ENCODE measurements around the gene PTPRE. TPM values are rescaled to one million over a fixed set of nuclear protein-coding genes. Genes with fewer than 3 reads are reported as not detected.

The PTPRE gene
- total RNA-seq, 5 donors from 2014 or later (not counting 1 experiment from before 2014, with no cell fraction given), result 23.2 to 69.2 (median 32.2) TPM

- ATAC-seq (replicated peaks in 1 of 4) (no peak), DNase-seq (no peak)
- H3K36me3 Mint-ChIP-seq, result no peaks in the 10 kb centered on the region
- no peaks in the 10 kb centered on the region for H3K27me3 Mint-ChIP-seq
- no peak overlapping the region for H3K27ac Mint-ChIP-seq
- peaks cover 0 to 4% of the 10 kb centered on the region in 2 experiments for H3K4me1 ChIP-seq (ENCODE audit: control insufficient read depth in 1 of 2, extremely low read depth in 1 of 2, insufficient read depth in 2 of 2, low read length in 2 of 2)
- 78% methylated on average over 4 of the region's 9 CpGs for WGBS (ENCODE audit: insufficient coverage)
- ChIA-PET POLR2A (no interaction called here), CTCF (interaction anchor here in 1 of 2 donors (0.7 kb wide), 1 partner anchor 17 kb away, joined by 3 read pairs; no protein-coding TSS in a partner anchor)
- no peaks in the 10 kb centered on the region for H3K9me3 ChIP-seq
- peaks cover 0 to 14% of the 10 kb centered on the region in 2 experiments for H3K27me3 ChIP-seq (replicated peaks in 1 of 2; ENCODE audit: control insufficient read depth in 2 of 2, extremely low read depth in 1 of 2, insufficient read depth in 2 of 2, low read length in 1 of 2)
- H3K36me3 ChIP-seq (ENCODE audit: control insufficient read depth in 2 of 2, extremely low read depth in 1 of 2, insufficient read depth in 1 of 2, low read length in 1 of 2), result no peaks in the 10 kb centered on the region
- H3K4me3 Mint-ChIP-seq, result no peak overlapping the region
- no peak overlapping the region for H3K27ac ChIP-seq (ENCODE audit: low read length)
- H3K9me3 Mint-ChIP-seq, result no peaks in the 10 kb centered on the region
- H3K4me3 ChIP-seq (ENCODE audit: control insufficient read depth in 1 of 2, extremely low read depth in 1 of 2, low read length in 1 of 2), result no peak overlapping the region
- H3K4me1 Mint-ChIP-seq, result peaks cover 2 to 9% (median 5%) of the 10 kb centered on the region in 3 donors
Observed at GRCh38 chr10:128031216-128031615, 124.3 kb downstream of the PTPRE start.

- POLR2A ChIA-PET, result no interaction called here
- H3K27ac Mint-ChIP-seq, result no peak overlapping the region
- WGBS (ENCODE audit: insufficient coverage), result 93% methylated on average over 3 of the region's 5 CpGs
- CTCF ChIA-PET, result interaction anchor here in 1 of 2 donors (5.4 kb wide), 1 partner anchor 38 kb away, joined by 89 read pairs; no protein-coding TSS in a partner anchor
- DNase-seq, result no peak
- no peaks in the 10 kb centered on the region for H3K36me3 ChIP-seq (ENCODE audit: control insufficient read depth in 2 of 2, extremely low read depth in 1 of 2, insufficient read depth in 1 of 2, low read length in 1 of 2)
- no peak overlapping the region for H3K4me3 Mint-ChIP-seq
- no peaks in the 10 kb centered on the region for H3K9me3 ChIP-seq
- peaks cover 0 to 4% of the 10 kb centered on the region in 2 experiments for H3K4me1 ChIP-seq (ENCODE audit: control insufficient read depth in 1 of 2, extremely low read depth in 1 of 2, insufficient read depth in 2 of 2, low read length in 2 of 2)
- no peaks in the 10 kb centered on the region for H3K27me3 Mint-ChIP-seq
- H3K4me1 Mint-ChIP-seq, result peaks cover 0 to 5% (median 2%) of the 10 kb centered on the region in 3 donors
- no peak overlapping the region for H3K27ac ChIP-seq (ENCODE audit: low read length)
- H3K9me3 Mint-ChIP-seq, result no peaks in the 10 kb centered on the region
- H3K27me3 ChIP-seq (replicated peaks in 1 of 2; ENCODE audit: control insufficient read depth in 2 of 2, extremely low read depth in 1 of 2, insufficient read depth in 2 of 2, low read length in 1 of 2), result peaks cover 0 to 12% of the 10 kb centered on the region in 2 experiments
- no peaks in the 10 kb centered on the region for H3K36me3 Mint-ChIP-seq
- H3K4me3 ChIP-seq (ENCODE audit: control insufficient read depth in 1 of 2, extremely low read depth in 1 of 2, low read length in 1 of 2), result no peak overlapping the region
- ATAC-seq (replicated peaks in 1 of 4), result no peak
Observed at GRCh38 chr10:128032466-128032865, 125.6 kb downstream of the PTPRE start.

GRCh38 chr10:128035557-128035973 lies 128.7 kb downstream of the PTPRE start:
- Histone ChIP-seq H3K27ac (ENCODE audit: low read length) (no peak overlapping the region), H3K4me1 (ENCODE audit: control insufficient read depth in 1 of 2, extremely low read depth in 1 of 2, insufficient read depth in 2 of 2, low read length in 2 of 2) (peaks cover 0 to 4% of the 10 kb centered on the region in 2 experiments), H3K27me3 (replicated peaks in 1 of 2; ENCODE audit: control insufficient read depth in 2 of 2, extremely low read depth in 1 of 2, insufficient read depth in 2 of 2, low read length in 1 of 2) (no peaks in the 10 kb centered on the region), H3K9me3 (no peaks in the 10 kb centered on the region), H3K4me3 (ENCODE audit: control insufficient read depth in 1 of 2, extremely low read depth in 1 of 2, low read length in 1 of 2) (no peak overlapping the region), H3K36me3 (ENCODE audit: control insufficient read depth in 2 of 2, extremely low read depth in 1 of 2, insufficient read depth in 1 of 2, low read length in 1 of 2) (no peaks in the 10 kb centered on the region)
- no peaks in the 10 kb centered on the region for H3K9me3 Mint-ChIP-seq
- no peak overlapping the region for H3K27ac Mint-ChIP-seq
- 0% methylated on average over 1 of the region's 5 CpGs for WGBS (ENCODE audit: insufficient coverage)
- no peaks in the 10 kb centered on the region for H3K27me3 Mint-ChIP-seq
- ChIA-PET CTCF (interaction anchor here (0.6 to 5.4 kb wide), 20 partner anchors 12 to 115 kb away, joined by 3 to 89 read pairs (median 4); no protein-coding TSS in a partner anchor), POLR2A (interaction anchor here in 1 of 2 donors (1.1 to 1.9 kb wide), 2 partner anchors 12 to 34 kb away, joined by 3 to 10 read pairs; no protein-coding TSS in a partner anchor)
- H3K4me1 Mint-ChIP-seq, result peaks cover 0 to 5% (median 2%) of the 10 kb centered on the region in 3 donors
- no peak overlapping the region for H3K4me3 Mint-ChIP-seq
- peak; percentile 65 to 77 (median 72) for ATAC-seq (replicated peaks in 1 of 4)
- H3K36me3 Mint-ChIP-seq, result no peaks in the 10 kb centered on the region
- DNase-seq, result peak in 30 of 35 experiments; percentile 17 to 78 (median 52)

GRCh38 chr10:128036011-128036615 lies 129.2 kb downstream of the PTPRE start:
- Mint-ChIP-seq H3K9me3 (no peaks in the 10 kb centered on the region), H3K4me1 (peaks cover 0 to 5% (median 2%) of the 10 kb centered on the region in 3 donors), H3K27me3 (no peaks in the 10 kb centered on the region), H3K36me3 (no peaks in the 10 kb centered on the region), H3K4me3 (no peak overlapping the region), H3K27ac (no peak overlapping the region)
- H3K36me3 ChIP-seq (ENCODE audit: control insufficient read depth in 2 of 2, extremely low read depth in 1 of 2, insufficient read depth in 1 of 2, low read length in 1 of 2), result no peaks in the 10 kb centered on the region
- ChIA-PET CTCF (interaction anchor here (0.6 to 5.4 kb wide), 24 partner anchors 9 to 136 kb away, joined by 3 to 89 read pairs (median 4); no protein-coding TSS in a partner anchor), POLR2A (interaction anchor here in 1 of 2 donors (1.9 kb wide), 1 partner anchor 33 kb away, joined by 10 read pairs; no protein-coding TSS in a partner anchor)
- no peak overlapping the region for H3K4me3 ChIP-seq (ENCODE audit: control insufficient read depth in 1 of 2, extremely low read depth in 1 of 2, low read length in 1 of 2)
- no peaks in the 10 kb centered on the region for H3K27me3 ChIP-seq (replicated peaks in 1 of 2; ENCODE audit: control insufficient read depth in 2 of 2, extremely low read depth in 1 of 2, insufficient read depth in 2 of 2, low read length in 1 of 2)
- H3K9me3 ChIP-seq, result no peaks in the 10 kb centered on the region
- peaks cover 0 to 4% of the 10 kb centered on the region in 2 experiments for H3K4me1 ChIP-seq (ENCODE audit: control insufficient read depth in 1 of 2, extremely low read depth in 1 of 2, insufficient read depth in 2 of 2, low read length in 2 of 2)
- no peak for DNase-seq
- ATAC-seq (replicated peaks in 1 of 4), result no peak
- no peak overlapping the region for H3K27ac ChIP-seq (ENCODE audit: low read length)
- 72% methylated on average over 5 of the region's 9 CpGs for WGBS (ENCODE audit: insufficient coverage)

GRCh38 chr10:128036746-128037543 lies 130.0 kb downstream of the PTPRE start:
- Mint-ChIP-seq H3K4me1 (peaks cover 0 to 5% (median 2%) of the 10 kb centered on the region in 3 donors), H3K4me3 (no peak overlapping the region), H3K27ac (no peak overlapping the region), H3K36me3 (no peaks in the 10 kb centered on the region), H3K9me3 (no peaks in the 10 kb centered on the region), H3K27me3 (no peaks in the 10 kb centered on the region)
- Histone ChIP-seq H3K36me3 (ENCODE audit: control insufficient read depth in 2 of 2, extremely low read depth in 1 of 2, insufficient read depth in 1 of 2, low read length in 1 of 2) (no peaks in the 10 kb centered on the region), H3K27ac (ENCODE audit: low read length) (no peak overlapping the region), H3K9me3 (no peaks in the 10 kb centered on the region), H3K4me1 (ENCODE audit: control insufficient read depth in 1 of 2, extremely low read depth in 1 of 2, insufficient read depth in 2 of 2, low read length in 2 of 2) (peaks cover 0 to 6% of the 10 kb centered on the region in 2 experiments), H3K4me3 (ENCODE audit: control insufficient read depth in 1 of 2, extremely low read depth in 1 of 2, low read length in 1 of 2) (no peak overlapping the region), H3K27me3 (replicated peaks in 1 of 2; ENCODE audit: control insufficient read depth in 2 of 2, extremely low read depth in 1 of 2, insufficient read depth in 2 of 2, low read length in 1 of 2) (no peaks in the 10 kb centered on the region)
- no peak for ATAC-seq (replicated peaks in 1 of 4)
- WGBS (ENCODE audit: insufficient coverage), result 100% methylated on average over 5 of the region's 14 CpGs
- CTCF ChIA-PET, result interaction anchor here (0.6 to 5.4 kb wide), 11 partner anchors 8 to 113 kb away, joined by 3 to 89 read pairs (median 6); no protein-coding TSS in a partner anchor
- no peak for DNase-seq
- POLR2A ChIA-PET, result no interaction called here

GRCh38 chr10:128040096-128040495 lies 133.2 kb downstream of the PTPRE start:
- DNase-seq, result no peak
- no peaks in the 10 kb centered on the region for H3K36me3 ChIP-seq (ENCODE audit: control insufficient read depth in 2 of 2, extremely low read depth in 1 of 2, insufficient read depth in 1 of 2, low read length in 1 of 2)
- no peak overlapping the region for H3K27ac ChIP-seq (ENCODE audit: low read length)
- Mint-ChIP-seq H3K36me3 (no peaks in the 10 kb centered on the region), H3K4me1 (peaks cover 4 to 9% (median 5%) of the 10 kb centered on the region in 3 donors), H3K4me3 (no peak overlapping the region), H3K9me3 (no peaks in the 10 kb centered on the region), H3K27me3 (no peaks in the 10 kb centered on the region), H3K27ac (peak overlapping the region in 1 of 2 donors; percentile 27)
- no peaks in the 10 kb centered on the region for H3K27me3 ChIP-seq (replicated peaks in 1 of 2; ENCODE audit: control insufficient read depth in 2 of 2, extremely low read depth in 1 of 2, insufficient read depth in 2 of 2, low read length in 1 of 2)
- POLR2A ChIA-PET, result interaction anchor here in 1 of 2 donors (0.6 kb wide), 1 partner anchor 9 kb away, joined by 9 read pairs; no protein-coding TSS in a partner anchor
- no peak overlapping the region for H3K4me3 ChIP-seq (ENCODE audit: control insufficient read depth in 1 of 2, extremely low read depth in 1 of 2, low read length in 1 of 2)
- no peak for ATAC-seq (replicated peaks in 1 of 4)
- WGBS (ENCODE audit: insufficient coverage), result 91% methylated on average over 7 of the region's 8 CpGs
- H3K4me1 ChIP-seq (ENCODE audit: control insufficient read depth in 1 of 2, extremely low read depth in 1 of 2, insufficient read depth in 2 of 2, low read length in 2 of 2), result peaks cover 0 to 13% of the 10 kb centered on the region in 2 experiments
- CTCF ChIA-PET, result interaction anchor here in 1 of 2 donors (1.5 kb wide), 1 partner anchor 29 kb away, joined by 6 read pairs; no protein-coding TSS in a partner anchor
- H3K9me3 ChIP-seq, result no peaks in the 10 kb centered on the region
